ENCODE results near the gene PKD2L1.

DNA sequence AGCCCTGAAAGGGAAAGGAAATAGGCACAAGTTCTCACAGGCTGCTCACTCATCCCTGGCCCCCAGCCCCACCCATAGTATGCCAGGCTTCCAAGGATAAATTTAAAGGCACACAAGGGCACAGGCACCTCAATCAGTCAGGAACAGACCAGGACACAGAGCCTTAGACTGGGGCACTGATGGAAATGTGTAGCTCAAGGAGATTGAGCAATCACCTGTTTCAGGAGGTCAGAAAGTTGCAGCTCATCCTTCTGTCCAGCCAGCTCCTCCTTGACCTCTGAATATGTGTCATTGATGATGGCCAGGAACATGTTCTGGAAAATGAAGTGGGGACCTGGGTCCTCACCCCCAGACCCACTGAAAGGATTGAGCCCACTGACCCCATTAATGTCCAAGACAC, 37.0 kb downstream of the PKD2L1 start:
- TF ChIP-seq, protein P1, sequence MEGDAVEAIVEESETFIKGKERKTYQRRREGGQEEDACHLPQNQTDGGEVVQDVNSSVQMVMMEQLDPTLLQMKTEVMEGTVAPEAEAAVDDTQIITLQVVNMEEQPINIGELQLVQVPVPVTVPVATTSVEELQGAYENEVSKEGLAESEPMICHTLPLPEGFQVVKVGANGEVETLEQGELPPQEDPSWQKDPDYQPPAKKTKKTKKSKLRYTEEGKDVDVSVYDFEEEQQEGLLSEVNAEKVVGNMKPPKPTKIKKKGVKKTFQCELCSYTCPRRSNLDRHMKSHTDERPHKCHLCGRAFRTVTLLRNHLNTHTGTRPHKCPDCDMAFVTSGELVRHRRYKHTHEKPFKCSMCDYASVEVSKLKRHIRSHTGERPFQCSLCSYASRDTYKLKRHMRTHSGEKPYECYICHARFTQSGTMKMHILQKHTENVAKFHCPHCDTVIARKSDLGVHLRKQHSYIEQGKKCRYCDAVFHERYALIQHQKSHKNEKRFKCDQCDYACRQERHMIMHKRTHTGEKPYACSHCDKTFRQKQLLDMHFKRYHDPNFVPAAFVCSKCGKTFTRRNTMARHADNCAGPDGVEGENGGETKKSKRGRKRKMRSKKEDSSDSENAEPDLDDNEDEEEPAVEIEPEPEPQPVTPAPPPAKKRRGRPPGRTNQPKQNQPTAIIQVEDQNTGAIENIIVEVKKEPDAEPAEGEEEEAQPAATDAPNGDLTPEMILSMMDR (IDR thresholded peaks at IDR 0.05): no peak
- no peak for TF ChIP-seq EZH2 (IDR thresholded peaks at IDR 0.05; ENCODE audit: borderline replicate concordance, insufficient read depth, low read depth, low read length, poor library complexity, severe bottlenecking)

Data from B cell (primary cell).